HG02642 (cell line): Measurements from ENCODE around the gene RAB9B.

ENCODE experiments used
- ATAC-seq: cut with Tn5 transposase; IDR thresholded peaks from one replicate; pipeline ENCODE4 v1.9.1; 2021; ENCODE audit warnings: mild to moderate bottlenecking; ENCODE audit not compliant: unreplicated experiment, poor library complexity

RAB9B gene

DNA sequence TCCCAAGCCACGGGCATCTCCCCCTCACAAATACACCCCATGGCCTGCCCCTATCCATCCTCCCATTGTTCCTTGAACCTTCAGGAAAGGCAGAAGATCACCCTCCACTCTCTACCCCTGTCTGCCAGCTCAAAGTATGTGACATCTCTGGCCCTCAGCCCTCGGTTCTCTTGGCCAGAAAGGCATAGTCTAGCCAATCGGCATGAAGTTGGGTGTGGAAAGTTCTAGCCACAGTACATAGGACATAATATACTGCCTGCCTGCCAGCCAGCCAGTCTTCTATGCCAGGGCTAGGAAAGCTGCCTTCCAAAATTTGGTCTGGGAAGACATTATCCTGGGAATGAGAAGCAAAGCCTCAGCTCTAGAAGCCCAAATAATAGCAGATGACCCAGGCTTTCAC is 58.6 kb downstream of the RAB9B start:
- ATAC-seq = no peak
